KG1 (cell line): ENCODE data around the gene CALCOCO2.
"Not testable (repeated sequence)": the region's sequence is repeated elsewhere in the genome, so short reads cannot be mapped to it uniquely, and the experiment has no call there.

Source experiments
- DNase-seq: peaks from one replicate; lab custom pipeline; 2025; lab: John Stamatoyannopoulos, UW

CALCOCO2 gene

DNA sequence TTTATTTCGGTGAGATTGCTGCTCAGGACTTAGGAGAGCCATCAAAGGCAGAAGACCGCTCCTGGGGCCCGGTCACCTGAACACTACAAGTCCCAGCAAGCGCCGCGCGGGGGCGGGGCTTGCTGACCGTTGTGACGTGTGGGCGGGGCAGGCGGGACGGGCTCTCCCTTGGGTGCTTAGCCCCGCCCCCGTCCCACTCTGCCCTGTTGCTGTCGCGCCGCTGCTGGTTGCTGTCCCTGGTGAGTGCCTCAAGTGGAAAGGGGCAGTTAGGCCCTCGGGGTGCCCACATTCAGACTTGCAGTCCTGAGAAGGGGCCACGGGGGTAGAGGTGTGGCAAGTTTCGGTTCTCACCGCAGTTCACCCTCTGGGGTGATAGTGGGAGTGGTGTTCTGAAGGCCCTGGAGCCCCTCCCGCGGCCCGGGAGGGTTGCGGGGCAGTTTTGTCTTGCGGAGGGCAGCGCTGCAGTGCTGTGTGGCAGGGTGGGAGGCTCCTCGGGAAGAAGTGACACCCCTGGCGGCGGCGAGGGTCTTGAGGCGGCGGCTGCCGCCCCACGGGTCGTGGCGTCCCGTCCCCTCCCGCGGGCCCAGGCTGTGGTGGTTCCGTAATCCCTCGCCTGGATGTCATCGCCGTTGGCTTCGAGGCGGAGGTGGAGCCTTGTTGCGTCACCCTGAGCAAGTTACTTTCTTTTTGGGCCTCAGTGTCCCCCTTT lies at the start of gene CALCOCO2:
TSS of gene CALCOCO2 (plus strand) at position 196 of the 709 bp plus-strand sequence. CDS start 10,673 bp downstream, outside the sequence.
- DNase-seq: peak; percentile 86

GRCh38 chr17:48787828-48788227 lies 43.0 kb upstream of the CALCOCO2 start:
- DNase-seq: no peak

- DNase-seq: no peak
These were observed 40.2 kb upstream of the CALCOCO2 start for GRCh38 chr17:48790607-48791127.

DNA sequence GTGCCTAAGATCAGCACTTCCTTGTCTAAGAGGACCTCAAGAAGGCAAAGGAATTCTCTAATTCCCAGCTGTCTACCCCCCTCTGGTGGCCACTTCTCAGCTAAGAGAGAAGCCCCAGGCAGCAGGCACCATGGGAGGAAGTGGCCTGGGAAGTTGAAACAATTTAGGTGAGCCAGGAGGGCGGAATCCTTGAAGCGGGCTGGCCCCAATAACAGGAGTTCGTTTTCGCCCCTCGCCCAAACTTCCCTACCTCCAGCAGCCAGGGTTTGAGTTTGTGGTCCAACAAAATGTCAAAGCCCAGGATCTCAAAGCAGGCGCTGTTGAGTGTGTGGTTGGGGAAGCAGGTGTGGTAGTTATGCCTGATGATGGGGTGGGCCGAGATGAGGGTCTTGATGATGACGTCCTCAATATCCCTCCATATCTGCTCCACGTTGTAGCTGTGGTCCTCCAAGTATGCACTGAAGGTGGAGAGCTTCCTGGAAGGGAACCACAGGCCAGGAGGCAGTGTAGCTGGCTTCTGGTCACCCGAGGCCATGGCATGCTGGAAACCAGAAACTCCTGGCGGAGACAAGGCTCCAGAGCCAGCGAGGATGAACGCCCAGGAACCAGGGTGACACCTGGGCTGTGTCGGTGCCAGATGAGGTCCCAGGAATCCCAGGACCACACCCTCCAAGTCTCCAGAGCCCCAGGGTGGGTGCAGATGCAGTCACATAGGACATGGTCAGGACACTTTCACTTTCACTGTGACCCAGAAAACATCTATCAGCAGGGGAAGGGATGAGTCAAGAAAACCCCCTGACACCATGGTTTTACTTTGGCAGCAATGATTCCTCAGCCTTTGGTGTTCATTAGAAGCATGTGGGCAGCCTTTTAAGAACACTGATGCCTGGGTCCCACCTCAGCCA lies 39.5 kb upstream of the CALCOCO2 start:
- no peak for DNase-seq

DNA sequence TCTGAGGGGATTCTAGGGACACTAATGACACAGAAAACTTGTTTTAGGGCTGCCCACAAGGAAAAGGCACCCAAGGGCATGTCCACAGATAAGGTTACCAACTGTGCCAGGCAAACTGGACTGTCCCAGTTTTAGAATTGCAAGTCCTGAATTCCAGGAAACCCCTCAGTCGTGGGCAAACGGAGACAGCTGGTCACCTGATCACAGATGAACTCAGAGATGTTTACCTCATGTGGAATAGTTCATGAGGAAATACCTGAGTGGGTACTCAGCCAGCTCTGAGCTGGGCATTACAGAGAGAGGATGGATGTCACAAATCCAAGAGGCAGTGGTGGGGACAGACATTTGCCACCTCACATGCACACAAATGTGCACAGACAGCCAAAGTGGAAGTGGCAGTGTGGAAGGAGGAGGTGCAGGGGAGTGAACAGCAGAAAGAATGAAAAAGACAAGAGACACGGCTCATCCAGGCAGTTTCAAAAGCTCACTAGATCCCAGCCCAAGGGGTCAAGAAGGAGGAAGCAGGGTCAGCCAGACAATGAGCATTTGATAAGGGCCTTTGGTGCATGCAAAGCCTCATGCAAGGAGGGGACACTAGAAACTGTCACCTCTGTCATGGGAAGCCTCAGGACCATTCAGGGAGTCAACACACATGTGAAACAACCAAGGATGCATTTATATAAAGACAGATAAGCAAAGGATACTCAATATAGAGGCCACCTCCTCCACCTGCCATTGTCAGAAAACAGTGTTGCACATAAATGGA lies 38.6 kb upstream of the CALCOCO2 start:
- no peak for DNase-seq

DNA sequence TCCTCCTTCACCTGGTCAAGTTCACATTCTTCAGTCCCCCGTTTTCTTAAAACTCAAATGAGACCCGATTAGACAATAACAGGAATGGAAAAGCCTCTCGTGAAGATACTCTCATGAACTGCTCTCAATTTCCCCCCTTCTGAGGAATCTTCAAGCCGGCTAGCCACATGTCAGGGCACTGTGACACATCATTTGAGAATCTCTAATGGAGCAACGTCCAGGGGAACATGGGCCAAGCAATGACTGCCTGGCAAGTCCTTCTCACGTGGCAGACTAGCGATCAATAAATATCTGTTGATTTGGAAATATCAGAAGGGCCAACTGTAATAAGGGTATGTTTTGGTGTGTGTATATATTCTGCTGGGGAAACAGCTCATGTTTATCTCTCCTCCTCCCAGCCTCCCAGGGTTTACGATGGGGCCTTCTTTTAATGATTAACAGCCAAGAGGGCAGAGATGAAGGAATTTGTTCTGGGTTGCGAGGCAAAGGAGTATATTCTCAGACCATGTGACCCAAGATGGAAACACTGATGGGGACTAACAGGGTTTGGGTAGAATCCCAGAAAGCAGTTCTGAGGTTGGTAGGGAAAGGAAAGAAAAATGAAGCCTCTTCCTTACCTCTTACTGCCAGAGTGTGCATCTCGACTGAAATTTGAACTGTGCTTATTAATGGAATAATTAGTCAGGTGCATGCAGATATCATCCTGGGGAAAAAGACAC lies 35.2 kb upstream of the CALCOCO2 start:
- no peak for DNase-seq

GRCh38 chr17:48796163-48796522 lies 34.7 kb upstream of the CALCOCO2 start:
- DNase-seq: not testable (repeated sequence)

DNA sequence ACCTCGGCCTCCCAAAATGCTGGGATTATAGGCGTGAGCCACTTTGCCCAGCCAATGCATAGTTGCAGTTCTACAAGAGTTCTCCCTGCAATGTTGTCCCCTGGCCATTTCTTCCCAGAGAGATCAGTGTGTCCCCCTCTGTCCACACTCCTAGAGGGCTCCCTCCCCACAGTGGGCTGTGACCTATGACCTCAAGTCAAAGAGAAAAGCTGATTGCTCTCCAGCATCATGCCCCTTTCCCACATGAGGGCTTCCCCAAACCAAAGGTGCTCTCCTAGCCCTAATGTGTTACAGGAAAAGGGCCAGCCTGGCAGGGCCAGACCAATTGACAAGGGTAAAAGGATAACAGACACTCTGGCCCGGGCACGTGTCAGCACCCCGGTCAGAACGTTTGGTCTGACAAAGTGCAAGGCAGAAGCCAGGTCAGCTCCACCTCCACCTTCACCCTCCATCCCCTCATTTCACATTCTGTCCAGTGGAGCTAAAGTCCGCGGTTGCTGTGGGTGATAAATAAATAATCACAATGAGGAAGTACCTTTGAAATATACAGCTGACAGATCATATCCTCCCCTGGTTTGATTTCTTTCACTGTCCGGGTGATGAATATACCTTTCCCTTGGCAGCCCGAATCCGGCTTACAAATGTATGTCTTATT lies 31.6 kb upstream of the CALCOCO2 start:
- no peak for DNase-seq

GRCh38 chr17:48800626-48801217 lies 30.1 kb upstream of the CALCOCO2 start:
- DNase-seq: no peak

DNA sequence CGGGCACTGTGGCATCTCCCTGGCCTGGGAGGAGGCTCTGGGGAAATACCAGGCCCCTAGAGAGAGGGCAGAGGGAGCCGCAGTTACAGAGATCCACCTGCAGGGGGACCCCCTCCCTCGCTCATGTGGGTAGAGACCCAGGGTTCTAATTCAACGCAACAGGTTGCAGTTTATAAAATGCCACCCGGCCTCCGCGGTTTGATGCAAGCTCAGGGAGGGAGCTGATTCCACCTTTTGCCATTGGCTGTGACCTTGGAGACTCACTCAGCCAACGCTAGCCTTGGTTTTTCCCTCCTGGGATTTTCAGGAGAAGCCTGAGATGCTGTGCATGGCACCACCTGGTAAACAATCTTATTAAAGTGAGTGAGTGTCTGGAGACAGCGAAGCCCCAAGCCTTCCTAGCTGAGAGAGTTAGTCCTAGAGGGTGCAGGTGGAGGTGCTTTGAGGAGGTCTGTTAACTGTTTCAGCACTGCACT lies 25.9 kb upstream of the CALCOCO2 start:
- DNase-seq: no peak

GRCh38 chr17:48809182-48809581 lies 21.7 kb upstream of the CALCOCO2 start:
- no peak for DNase-seq

- no peak for DNase-seq
These were observed 18.8 kb upstream of the CALCOCO2 start for GRCh38 chr17:48812001-48812400.

DNA sequence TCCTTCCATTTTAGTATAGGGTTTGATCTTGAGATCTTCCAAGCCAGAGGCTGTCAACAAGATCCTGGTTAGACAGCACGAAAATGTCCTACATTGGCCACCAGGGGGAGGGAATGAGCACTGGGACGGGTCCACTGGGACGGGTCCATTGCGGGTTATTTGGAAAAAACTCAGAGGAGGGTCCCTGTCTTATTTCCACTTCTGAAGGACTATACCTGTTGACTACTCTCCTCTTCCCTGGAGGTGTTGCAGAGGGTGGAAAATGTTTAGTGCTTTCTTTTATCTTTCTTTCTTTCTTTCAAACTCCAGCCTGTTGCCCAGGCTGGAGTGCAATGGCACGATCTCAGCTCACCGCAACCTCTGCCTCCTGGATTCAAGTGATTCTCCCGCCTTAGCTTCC lies 16.3 kb upstream of the CALCOCO2 start:
- DNase-seq: peak; percentile 15

- no peak for DNase-seq
These were observed 15.5 kb upstream of the CALCOCO2 start for GRCh38 chr17:48815311-48815710.

DNA sequence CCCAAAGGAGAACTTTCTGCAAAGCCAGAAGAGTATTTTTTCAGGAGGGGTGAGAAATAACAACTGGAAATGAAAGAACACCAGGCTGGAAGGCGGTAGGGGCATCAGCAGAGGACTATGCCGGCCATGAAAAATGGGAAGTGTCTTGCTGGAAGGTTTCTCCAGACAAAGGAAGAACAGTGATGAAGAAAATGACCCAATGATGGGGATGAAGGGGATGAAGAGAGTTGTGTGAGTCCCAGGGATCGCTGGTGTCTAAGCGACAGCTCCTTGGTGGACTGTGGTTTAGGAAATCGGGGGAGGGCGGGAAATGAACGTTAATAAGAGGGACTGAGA lies 14.4 kb upstream of the CALCOCO2 start:
- no peak for DNase-seq

DNA sequence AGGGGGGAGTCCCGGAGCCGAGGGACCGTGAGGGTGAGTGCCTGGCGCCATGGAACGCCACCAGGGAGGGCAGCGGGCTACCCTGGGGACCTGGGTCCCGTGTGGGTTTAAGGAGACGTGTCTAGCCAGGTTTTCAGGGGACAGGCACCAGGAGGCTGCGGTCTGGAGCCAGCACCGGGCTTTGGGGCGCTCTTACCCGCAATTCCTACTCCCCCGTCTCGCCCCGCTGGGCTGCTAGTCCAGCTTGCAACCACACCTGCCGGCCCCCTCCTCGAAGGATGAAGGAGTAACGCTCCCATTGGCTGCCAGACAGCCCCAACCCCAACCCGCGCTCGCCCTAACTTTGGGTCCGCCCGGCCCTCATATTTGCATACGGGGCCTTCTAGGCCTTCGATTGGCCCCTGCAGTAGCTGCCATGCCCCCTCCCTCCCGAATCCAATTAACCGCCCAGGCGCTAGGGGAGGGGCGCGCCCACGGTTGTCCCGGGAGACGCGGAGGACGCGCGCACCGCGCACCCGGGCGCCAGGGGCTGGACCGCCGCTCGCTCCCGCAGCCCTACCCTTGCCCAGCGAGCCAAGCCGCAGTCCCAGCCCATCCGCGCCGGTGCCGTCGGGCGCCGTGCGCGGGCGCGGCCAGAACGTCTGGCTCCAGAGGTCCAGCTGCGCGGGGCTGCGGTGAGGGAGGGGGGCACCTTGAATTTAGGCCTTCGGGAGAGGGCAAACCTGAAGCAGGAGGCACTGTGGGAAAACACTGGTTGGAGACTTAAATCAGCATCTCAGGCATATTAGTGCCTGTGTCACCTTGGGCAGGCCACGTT lies 13.9 kb upstream of the CALCOCO2 start, which contains the start of gene TTLL6:
TSS of gene TTLL6 (minus strand) at position 456 of the 817 bp plus-strand sequence. CDS start at position 299, 157 bp downstream.
- no peak for DNase-seq

GRCh38 chr17:48818361-48818841 lies 12.4 kb upstream of the CALCOCO2 start:
- no peak for DNase-seq

GRCh38 chr17:48819466-48819865 lies 11.4 kb upstream of the CALCOCO2 start:
- DNase-seq: no peak

DNA sequence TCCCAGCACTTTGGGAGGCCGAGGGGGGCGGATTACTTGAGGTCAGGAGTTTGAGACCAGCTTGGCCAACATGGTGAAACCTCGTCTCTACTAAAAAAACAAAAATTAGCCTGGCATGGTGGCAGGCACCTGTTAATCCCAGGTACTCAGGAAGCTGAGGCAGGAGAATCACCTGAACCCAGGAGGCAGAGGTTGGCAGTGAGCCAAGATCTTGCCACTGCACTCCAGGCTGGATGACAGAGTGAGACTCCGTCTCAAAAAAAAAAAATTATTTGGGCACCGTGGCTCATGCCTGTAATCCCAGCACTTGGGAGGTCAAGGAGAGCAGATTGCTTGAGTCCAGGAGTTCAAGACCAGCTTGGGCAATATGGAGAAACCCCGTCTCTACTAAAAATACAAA lies 9.9 kb upstream of the CALCOCO2 start:
- DNase-seq: not testable (repeated sequence)
